OCI-LY3 (cell line): ENCODE measurements around the gene EPS8L1.

Experiments used
- CTCF ChIP-seq: fragments of 200-600, 300-600 bp; sonication (generic); IDR thresholded peaks from 2 replicates; pipeline ENCODE4 v1.5.1; 2014; ENCODE audit warnings: antibody characterized with exemption, low read length, low read depth
- EZH2phosphoT487 ChIP-seq: fragments of 200-600 bp; shearing (Covaris generic); IDR thresholded peaks from 2 replicates; pipeline ENCODE4 v1.6.1; 2018; ENCODE audit warnings: antibody characterized with exemption, mixed run types, low read depth

- TF ChIP-seq CTCF (no peak), EZH2phosphoT487 (no peak)
Measured at GRCh38 chr19:55091955-55092354, 16.3 kb downstream of the EPS8L1 start.
